CD4-positive, CD25-positive, alpha-beta regulatory T cell (primary cell): ENCODE results near the gene COPA. TPM values are rescaled to one million over a fixed set of nuclear protein-coding genes. Genes with fewer than 3 reads are reported as not detected.

Source experiments
- ATAC-seq, 2 donors: fragments of 150-1000 bp; cut with Tn5 transposase; one replicate each; pipeline ENCODE4 v1.10.0; 2021; ENCODE audit warnings: low read depth in 2 of 2, moderate number of reproducible peaks in 2 of 2, moderate library complexity in 1 of 2
- DNase-seq, 3 donors: peaks; one replicate each; pipeline versions ENCODE4 v3.0.0 to v3.0.0-alpha.2; 2012 to 2022; ENCODE audit warnings: mixed read lengths in 1 of 3
- H3K27ac ChIP-seq: one replicate; pipeline ENCODE4 v1.7.0; 2013; ENCODE audit warnings: mild to moderate bottlenecking, low read length; ENCODE audit not compliant: insufficient read depth, poor library complexity, severe bottlenecking
- H3K27me3 ChIP-seq: one replicate; pipeline ENCODE4 v1.7.0; 2013; ENCODE audit warnings: low read length; ENCODE audit not compliant: control insufficient read depth, insufficient read depth
- H3K36me3 ChIP-seq: one replicate; pipeline ENCODE4 v1.7.0; 2013; ENCODE audit warnings: mild to moderate bottlenecking, low read length, moderate library complexity; ENCODE audit not compliant: control insufficient read depth, insufficient read depth
- H3K4me1 ChIP-seq: 2 replicates; pipeline ENCODE4 v1.7.0; 2013; ENCODE audit warnings: mild to moderate bottlenecking, low read length; ENCODE audit not compliant: insufficient read depth, control insufficient read depth, poor library complexity, severe bottlenecking
- H3K4me3 ChIP-seq: one replicate; pipeline ENCODE4 v1.7.0; 2013; ENCODE audit warnings: low read depth, mild to moderate bottlenecking, low read length, moderate library complexity
- H3K9me3 ChIP-seq, 2 experiments: 1 replicate in 1 of 2; 2 replicates in 1 of 2; pipeline ENCODE4 v1.7.0; 2013; ENCODE audit warnings: low read length in 2 of 2, mild to moderate bottlenecking in 1 of 2, moderate library complexity in 1 of 2; ENCODE audit not compliant: control insufficient read depth in 2 of 2
- H3K27ac Mint-ChIP-seq, 3 donors: one replicate each; pipeline ENCODE4 v1.8.0; 2020 to 2022; ENCODE audit warnings: mild to moderate bottlenecking in 3 of 3, mixed read lengths in 3 of 3, moderate library complexity in 2 of 3
- H3K27me3 Mint-ChIP-seq: one replicate; pipeline ENCODE4 v1.8.0; 2022; ENCODE audit warnings: mild to moderate bottlenecking, mixed read lengths
- H3K36me3 Mint-ChIP-seq: one replicate; pipeline ENCODE4 v1.8.0; 2020; ENCODE audit warnings: mixed read lengths
- H3K4me1 Mint-ChIP-seq, 4 donors: one replicate each; pipeline ENCODE4 v1.8.0; 2020 to 2022; ENCODE audit warnings: mixed read lengths in 4 of 4, mild to moderate bottlenecking in 1 of 4
- H3K4me3 Mint-ChIP-seq, 4 donors: one replicate each; pipeline ENCODE4 v1.8.0; 2020 to 2022; ENCODE audit warnings: mild to moderate bottlenecking in 4 of 4, mixed read lengths in 4 of 4, moderate library complexity in 3 of 4
- H3K9me3 Mint-ChIP-seq, 7 donors: one replicate each; pipeline ENCODE4 v1.8.0; 2020 to 2022; ENCODE audit warnings: mixed read lengths in 7 of 7, mild to moderate bottlenecking in 3 of 7, moderate library complexity in 2 of 7
- polyA plus RNA-seq, 4 donors: library from polyadenylated mRNA; unstranded; fragments of 300-500 nt; fragmentation: Illumina TruSeq; gene quantifications; one replicate each; pipeline ENCODE4 v1.2.3, GENCODE V29; 2021
- total RNA-seq: library from RNA; stranded (reverse); gene quantifications from one replicate; pipeline ENCODE4 v1.2.3, GENCODE V29; 2022

The COPA gene
- total and polyA plus RNA-seq, 5 donors from 2014 or later, result 121 to 150 (median 140) TPM

DNA sequence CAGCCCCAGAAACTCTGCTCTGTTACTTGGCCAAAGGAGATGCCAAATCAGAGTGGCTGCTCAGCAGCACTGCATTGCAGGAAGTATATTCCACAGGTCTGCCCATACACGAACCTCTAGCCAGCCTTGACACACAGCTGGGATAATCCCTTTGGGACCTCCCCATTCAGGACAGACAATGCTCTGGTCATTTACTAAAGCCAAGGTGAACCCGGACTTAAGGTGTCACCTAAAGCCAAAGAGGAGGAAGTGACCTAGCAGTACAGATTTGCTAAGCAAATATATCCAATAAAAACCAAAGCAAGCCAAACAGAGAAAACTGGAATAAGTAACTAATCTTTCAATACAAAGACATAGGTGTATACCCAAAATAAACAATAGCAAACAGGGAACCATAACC, 27.7 kb downstream of the COPA start:
- Mint-ChIP-seq H3K4me1 (peaks cover 9 to 21% (median 18%) of the 10 kb centered on the region in 4 donors), H3K4me3 (no peak overlapping the region)

DNA sequence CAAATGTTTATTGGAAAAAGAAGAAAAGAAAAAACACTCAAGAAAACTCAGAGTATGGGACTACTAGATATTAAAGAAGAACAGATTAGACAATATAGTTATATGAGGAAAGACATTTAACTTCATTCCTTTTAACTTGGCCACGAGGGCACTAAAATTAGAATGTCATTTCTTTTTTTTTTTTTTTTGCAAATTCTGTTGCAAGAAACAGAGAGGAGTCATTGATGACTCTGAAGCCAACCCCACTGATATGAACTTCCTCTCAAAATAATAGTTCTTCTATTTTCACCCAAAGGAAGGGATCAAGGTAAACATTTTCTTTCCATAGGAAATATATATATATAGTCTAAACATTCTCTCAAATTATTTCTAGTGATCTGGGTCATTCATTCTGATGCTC, 33.5 kb downstream of the COPA start:
- no peaks in the 10 kb centered on the region for H3K27me3 ChIP-seq
- Mint-ChIP-seq H3K36me3 (peaks cover 68% of the 10 kb centered on the region), H3K4me3 (no peak overlapping the region), H3K4me1 (peaks cover 0 to 12% (median 2%) of the 10 kb centered on the region in 4 donors), H3K27me3 (no peaks in the 10 kb centered on the region), H3K27ac (peak overlapping the region in 1 of 3 donors; percentile 47), H3K9me3 (no peaks in the 10 kb centered on the region)
- no peaks in the 10 kb centered on the region for H3K4me1 ChIP-seq
- H3K27ac ChIP-seq, result no peak overlapping the region
- peaks cover 93% of the 10 kb centered on the region for H3K36me3 ChIP-seq
- DNase-seq, result no peak
- H3K9me3 ChIP-seq, result no peaks in the 10 kb centered on the region
- no peak for ATAC-seq
- no peak overlapping the region for H3K4me3 ChIP-seq

More for the DNA sequence above, 27.7 kb downstream of the COPA start:
- Mint-ChIP-seq H3K9me3 (peaks cover 0 to 18% (median 4%) of the 10 kb centered on the region in 7 donors), H3K36me3 (peaks cover 78% of the 10 kb centered on the region), H3K27me3 (no peaks in the 10 kb centered on the region), H3K27ac (peak overlapping the region in 1 of 3 donors; percentile 64)
- DNase-seq (no peak), ATAC-seq (no peak)
- H3K27me3 ChIP-seq, result no peaks in the 10 kb centered on the region
- peaks cover 5 to 13% of the 10 kb centered on the region in 2 experiments for H3K9me3 ChIP-seq
- H3K36me3 ChIP-seq, result peaks cover 84% of the 10 kb centered on the region
- H3K4me3 ChIP-seq, result no peak overlapping the region
- no peaks in the 10 kb centered on the region for H3K4me1 ChIP-seq
- H3K27ac ChIP-seq, result no peak overlapping the region

DNA sequence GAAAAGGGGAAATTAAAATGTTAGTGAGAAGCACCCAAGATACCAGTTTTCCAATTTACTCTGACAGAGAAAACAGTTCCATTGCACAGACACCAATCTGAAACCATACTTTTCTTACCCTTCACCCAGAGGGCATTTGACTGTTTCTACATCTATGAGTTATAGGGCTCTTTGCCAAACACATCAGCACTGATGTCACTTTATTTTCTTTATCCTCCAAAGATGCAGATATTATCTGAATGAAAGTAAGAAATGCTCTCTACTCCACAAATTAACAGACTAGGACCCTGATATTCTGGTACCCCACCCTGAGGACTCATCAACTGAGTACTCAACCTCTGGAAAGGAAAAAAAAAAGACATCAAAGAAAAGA, 33.9 kb downstream of the COPA start:
- Mint-ChIP-seq H3K36me3 (peaks cover 67% of the 10 kb centered on the region), H3K9me3 (no peaks in the 10 kb centered on the region), H3K27me3 (no peaks in the 10 kb centered on the region), H3K4me1 (peaks cover 0 to 12% (median 2%) of the 10 kb centered on the region in 4 donors), H3K4me3 (no peak overlapping the region), H3K27ac (peak overlapping the region in 1 of 3 donors; percentile 47)
- Histone ChIP-seq H3K27ac (no peak overlapping the region), H3K27me3 (no peaks in the 10 kb centered on the region), H3K36me3 (peaks cover 93% of the 10 kb centered on the region), H3K9me3 (no peaks in the 10 kb centered on the region), H3K4me3 (no peak overlapping the region), H3K4me1 (no peaks in the 10 kb centered on the region)
- DNase-seq (no peak), ATAC-seq (no peak)

DNA sequence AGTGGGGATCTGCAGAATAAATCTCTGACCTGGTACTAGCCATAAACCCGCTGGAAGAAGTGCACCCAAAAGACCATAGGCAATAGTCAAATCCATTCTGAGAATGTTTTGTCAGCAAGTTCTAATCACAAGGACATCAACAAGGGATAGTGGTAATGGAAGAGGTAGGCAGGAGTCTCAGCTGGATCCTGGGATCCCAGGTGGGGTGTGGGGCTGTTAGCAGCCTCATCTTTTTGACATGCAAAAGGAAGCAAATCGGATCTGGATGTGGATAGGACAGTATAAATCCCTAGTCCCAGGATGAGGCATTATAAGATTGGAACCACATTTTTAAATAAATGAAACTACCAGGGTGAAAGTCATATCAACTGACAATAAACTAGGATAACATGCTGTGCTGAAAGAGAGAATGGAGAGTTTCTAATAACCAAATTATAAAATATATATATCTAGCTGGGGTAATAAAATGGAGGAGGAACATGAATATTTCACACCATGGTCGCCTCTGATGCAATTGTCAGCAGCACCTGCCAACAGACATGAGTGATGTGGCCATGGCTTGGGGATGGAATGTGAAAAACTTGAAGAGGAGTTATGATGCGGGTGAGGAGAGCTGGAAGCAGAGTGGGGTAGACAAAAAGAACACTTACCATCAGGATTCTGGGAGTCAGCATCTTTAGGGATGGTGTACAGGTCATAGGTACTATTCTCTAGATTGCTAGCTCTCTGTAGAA, 34.4 kb downstream of the COPA start:
- H3K36me3 ChIP-seq, result peaks cover 93% of the 10 kb centered on the region
- no peak overlapping the region for H3K27ac ChIP-seq

DNA sequence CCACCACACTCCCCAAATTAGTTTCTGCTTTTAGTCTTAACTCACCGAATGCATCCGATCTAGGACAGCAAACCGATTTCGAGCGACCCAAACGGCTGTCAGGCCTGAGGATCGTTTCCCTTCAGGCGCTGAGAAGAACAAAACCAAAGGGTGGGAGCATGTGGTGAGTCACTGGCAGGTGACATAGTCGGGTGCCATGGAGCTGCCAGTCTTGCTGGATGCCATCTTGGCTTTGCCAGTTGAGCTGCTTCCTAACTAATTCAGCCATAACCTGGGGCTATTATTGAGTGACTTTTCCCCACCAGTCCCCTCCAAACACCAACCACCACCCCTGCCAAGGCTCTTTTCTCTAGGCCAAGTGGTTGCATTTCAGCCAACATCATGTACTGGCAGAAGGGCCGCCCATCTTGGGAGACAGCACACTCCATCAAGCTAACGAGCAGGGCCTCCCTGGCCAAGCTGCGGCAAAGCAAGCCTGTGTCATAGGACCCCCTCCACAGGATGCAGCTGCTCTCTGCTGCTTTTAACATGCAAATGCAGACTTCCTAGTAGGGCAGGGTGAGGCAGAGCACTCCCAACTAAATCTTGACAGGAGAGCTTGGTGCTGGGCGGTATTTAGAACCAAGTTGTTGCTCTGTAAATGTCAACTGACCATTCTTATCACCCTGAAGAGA, 35.8 kb downstream of the COPA start:
- no peak for ATAC-seq
- Histone ChIP-seq H3K9me3 (no peaks in the 10 kb centered on the region), H3K36me3 (peaks cover 90% of the 10 kb centered on the region), H3K27ac (no peak overlapping the region), H3K4me1 (no peaks in the 10 kb centered on the region), H3K4me3 (no peak overlapping the region), H3K27me3 (no peaks in the 10 kb centered on the region)
- Mint-ChIP-seq H3K4me3 (no peak overlapping the region), H3K36me3 (peaks cover 60% of the 10 kb centered on the region), H3K4me1 (peaks cover 0 to 10% (median 0%) of the 10 kb centered on the region in 4 donors), H3K27ac (no peak overlapping the region), H3K9me3 (no peaks in the 10 kb centered on the region), H3K27me3 (no peaks in the 10 kb centered on the region)
- DNase-seq, result no peak

More for the DNA sequence above, 34.4 kb downstream of the COPA start:
- Mint-ChIP-seq H3K9me3 (no peaks in the 10 kb centered on the region), H3K27me3 (no peaks in the 10 kb centered on the region), H3K36me3 (peaks cover 62% of the 10 kb centered on the region), H3K4me1 (peaks cover 0 to 12% (median under 1%) of the 10 kb centered on the region in 4 donors), H3K4me3 (no peak overlapping the region), H3K27ac (peak overlapping the region in 2 of 3 donors; percentile 14 to 49)
- Histone ChIP-seq H3K4me3 (no peak overlapping the region), H3K27me3 (no peaks in the 10 kb centered on the region), H3K4me1 (no peaks in the 10 kb centered on the region), H3K9me3 (no peaks in the 10 kb centered on the region)
- no peak for ATAC-seq
- no peak for DNase-seq

DNA sequence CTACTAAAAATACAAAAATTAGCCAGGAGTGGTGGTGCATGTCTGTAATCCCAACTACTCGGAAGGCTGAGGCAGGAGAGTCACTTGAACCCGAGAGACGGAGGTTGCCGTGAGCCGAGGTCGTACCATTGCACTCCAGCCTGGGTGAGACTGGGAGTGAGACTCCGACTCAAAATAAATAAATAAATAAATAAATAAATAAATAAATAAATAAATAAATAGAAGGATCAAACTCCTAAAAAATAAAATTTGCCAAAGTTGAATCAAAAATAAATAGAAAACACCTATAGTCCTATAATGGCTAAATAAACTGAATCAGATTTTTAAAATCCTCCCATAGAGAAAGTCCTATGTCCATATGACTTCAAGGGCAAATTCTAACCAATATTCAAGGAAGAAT, 42.9 kb downstream of the COPA start:
- H3K4me1 Mint-ChIP-seq, result peaks cover 0 to 4% (median 0%) of the 10 kb centered on the region in 4 donors
- no peaks in the 10 kb centered on the region for H3K9me3 ChIP-seq
- no peaks in the 10 kb centered on the region for H3K9me3 Mint-ChIP-seq
- H3K4me3 Mint-ChIP-seq, result no peak overlapping the region
- H3K36me3 ChIP-seq, result peaks cover 87% of the 10 kb centered on the region
- H3K27me3 ChIP-seq, result no peaks in the 10 kb centered on the region
- H3K27ac Mint-ChIP-seq, result no peak overlapping the region
- H3K4me3 ChIP-seq, result no peak overlapping the region
- DNase-seq (no peak), ATAC-seq (no peak)
- no peaks in the 10 kb centered on the region for H3K4me1 ChIP-seq
- H3K27ac ChIP-seq, result no peak overlapping the region
- H3K36me3 Mint-ChIP-seq, result peaks cover 53% of the 10 kb centered on the region
- H3K27me3 Mint-ChIP-seq, result no peaks in the 10 kb centered on the region

DNA sequence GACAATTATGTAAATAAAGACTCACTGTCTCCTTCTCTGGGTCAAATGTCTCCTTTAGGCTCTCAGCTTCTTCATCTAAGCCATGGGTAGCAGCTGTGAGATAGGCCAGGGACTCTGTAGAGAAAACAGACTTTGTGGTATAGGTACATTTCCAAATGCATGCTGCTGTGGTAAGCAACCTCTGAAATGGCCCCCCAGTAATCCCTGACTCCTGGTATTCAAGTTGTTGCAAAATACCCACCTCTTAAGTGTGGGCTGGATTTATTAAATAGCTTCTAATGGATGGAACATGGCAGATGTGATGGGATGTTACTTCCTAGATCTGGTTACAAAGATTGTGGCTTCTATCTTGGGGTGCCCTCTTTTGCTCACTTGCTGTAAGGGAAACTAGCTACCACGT, 47.0 kb downstream of the COPA start:
- no peaks in the 10 kb centered on the region for H3K27me3 ChIP-seq

More for the DNA sequence above, 47.0 kb downstream of the COPA start:
- H3K4me3 ChIP-seq, result no peak overlapping the region
- Mint-ChIP-seq H3K9me3 (no peaks in the 10 kb centered on the region), H3K27ac (no peak overlapping the region), H3K36me3 (peaks cover 76% of the 10 kb centered on the region), H3K27me3 (no peaks in the 10 kb centered on the region), H3K4me3 (no peak overlapping the region), H3K4me1 (peaks cover 3 to 12% (median 5%) of the 10 kb centered on the region in 4 donors)
- H3K9me3 ChIP-seq, result no peaks in the 10 kb centered on the region
- peaks cover 2% of the 10 kb centered on the region for H3K4me1 ChIP-seq
- DNase-seq, result no peak
- H3K27ac ChIP-seq, result no peak overlapping the region
- peaks cover 98% of the 10 kb centered on the region for H3K36me3 ChIP-seq
- no peak for ATAC-seq
